ENCODE data around the gene SNN. TPM values are rescaled to one million over a fixed set of nuclear protein-coding genes. Genes with fewer than 3 reads are reported as not detected.

Gene SNN
- total RNA-seq, 1 experiment from 2014 or later = 15.6 TPM

DNA sequence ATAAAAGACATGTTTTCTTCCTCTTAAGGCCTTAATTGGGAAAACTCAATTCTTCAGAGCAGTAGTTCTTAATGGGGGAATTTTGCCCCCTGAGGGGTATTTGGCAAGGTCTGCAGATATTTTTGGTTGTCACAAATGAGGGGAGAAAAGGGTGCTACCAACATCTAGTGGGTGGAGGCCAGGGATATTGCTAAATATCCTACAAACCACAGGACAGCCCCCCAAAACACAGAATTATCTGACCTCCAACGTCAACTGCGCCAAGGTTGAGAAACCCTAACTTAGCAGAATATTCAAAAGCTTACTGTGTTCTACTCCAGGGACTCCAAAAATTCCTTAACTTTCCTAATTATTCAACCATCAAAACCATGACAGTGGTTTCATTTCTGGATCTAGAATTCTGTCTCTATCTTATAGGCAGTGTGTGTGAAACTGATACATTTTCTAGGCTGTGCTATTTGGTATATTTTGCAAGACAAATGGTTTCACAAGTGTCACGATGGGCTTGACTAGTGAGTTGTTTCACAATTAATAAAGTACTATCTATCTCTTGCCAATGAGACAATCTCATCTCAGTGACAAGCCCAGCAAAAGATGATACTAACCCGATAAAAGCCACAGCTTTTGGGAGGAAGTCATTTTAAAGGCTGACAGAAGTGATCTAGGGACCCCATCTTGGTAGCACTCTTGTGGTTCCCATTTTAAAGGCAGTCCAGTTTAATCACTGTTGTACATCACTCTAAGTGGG lies 59.7 kb downstream of the SNN start:
- Histone ChIP-seq H3K4me3 (ENCODE audit: low read depth in 2 of 2, low read length in 2 of 2) (no peak overlapping the region), H3K27me3 (ENCODE audit: control insufficient read depth, insufficient read depth, low read length) (no peaks in the 10 kb centered on the region), H3K4me1 (ENCODE audit: control insufficient read depth, insufficient read depth, low read length) (no peaks in the 10 kb centered on the region), H3K36me3 (ENCODE audit: control insufficient read depth, insufficient read depth, low read length) (peaks cover 8% of the 10 kb centered on the region), H3K27ac (ENCODE audit: low read length) (no peak overlapping the region), H3K9me3 (ENCODE audit: control insufficient read depth, insufficient read depth, low read depth, low read length) (no peaks in the 10 kb centered on the region)
- no peak for DNase-seq (ENCODE audit: low read depth, low spot score)
- POLR2A ChIA-PET = no interaction called here
- CTCF ChIA-PET = no interaction called here
- in situ Hi-C loops (cut with HindIII; ENCODE audit: low pct_unique_long_range_greater_than_20kb, low sequenced_read_pairs) = no loop called here
- intact Hi-C loops (cut with micrococcal nuclease; ENCODE audit: unreplicated experiment) = no loop called here
- no TSS peak for BruUV-seq (replicated peaks)
- no peak for TF ChIP-seq SIN3A (IDR thresholded peaks at IDR 0.05; ENCODE audit: borderline replicate concordance, insufficient read depth, low read depth, low read length)
- TF ChIP-seq, protein P1, sequence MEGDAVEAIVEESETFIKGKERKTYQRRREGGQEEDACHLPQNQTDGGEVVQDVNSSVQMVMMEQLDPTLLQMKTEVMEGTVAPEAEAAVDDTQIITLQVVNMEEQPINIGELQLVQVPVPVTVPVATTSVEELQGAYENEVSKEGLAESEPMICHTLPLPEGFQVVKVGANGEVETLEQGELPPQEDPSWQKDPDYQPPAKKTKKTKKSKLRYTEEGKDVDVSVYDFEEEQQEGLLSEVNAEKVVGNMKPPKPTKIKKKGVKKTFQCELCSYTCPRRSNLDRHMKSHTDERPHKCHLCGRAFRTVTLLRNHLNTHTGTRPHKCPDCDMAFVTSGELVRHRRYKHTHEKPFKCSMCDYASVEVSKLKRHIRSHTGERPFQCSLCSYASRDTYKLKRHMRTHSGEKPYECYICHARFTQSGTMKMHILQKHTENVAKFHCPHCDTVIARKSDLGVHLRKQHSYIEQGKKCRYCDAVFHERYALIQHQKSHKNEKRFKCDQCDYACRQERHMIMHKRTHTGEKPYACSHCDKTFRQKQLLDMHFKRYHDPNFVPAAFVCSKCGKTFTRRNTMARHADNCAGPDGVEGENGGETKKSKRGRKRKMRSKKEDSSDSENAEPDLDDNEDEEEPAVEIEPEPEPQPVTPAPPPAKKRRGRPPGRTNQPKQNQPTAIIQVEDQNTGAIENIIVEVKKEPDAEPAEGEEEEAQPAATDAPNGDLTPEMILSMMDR (IDR thresholded peaks at IDR 0.05) = no peak
- TF ChIP-seq TCF7L2 (IDR thresholded peaks at IDR 0.05; ENCODE audit: low read depth, low read length) = no peak
- no peak for TF ChIP-seq POLR2AphosphoS5 (IDR thresholded peaks at IDR 0.05; ENCODE audit: low read depth, low read length)
- ATAC-seq = no peak

Other genes with a start within 250 kb of the SNN start
- gene LITAF, start 81.5 kb upstream of the SNN start, total RNA-seq (2021; ENCODE audit: unreplicated experiment) = 85.2 TPM
- gene TXNDC11, start 74.4 kb downstream of the SNN start, total RNA-seq (2021; ENCODE audit: unreplicated experiment) = 30.5 TPM
- 52.3 TPM for gene ZC3H7A, start 128.8 kb downstream of the SNN start, total RNA-seq (2021; ENCODE audit: unreplicated experiment)
- 195 TPM for gene RSL1D1, start 183.1 kb downstream of the SNN start, total RNA-seq (2021; ENCODE audit: unreplicated experiment)
- 194 TPM for gene GSPT1, start 247.5 kb downstream of the SNN start, total RNA-seq (2021; ENCODE audit: unreplicated experiment)